ENCODE measurements around the gene BCKDHA. TPM values are rescaled to one million over a fixed set of nuclear protein-coding genes. Genes with fewer than 3 reads are reported as not detected.

The BCKDHA gene
- total RNA-seq, 1 experiment from 2014 or later, result 17.7 TPM

- no peak for TF ChIP-seq SIN3A (IDR thresholded peaks at IDR 0.05; ENCODE audit: low read depth)
- TF ChIP-seq, protein P1, sequence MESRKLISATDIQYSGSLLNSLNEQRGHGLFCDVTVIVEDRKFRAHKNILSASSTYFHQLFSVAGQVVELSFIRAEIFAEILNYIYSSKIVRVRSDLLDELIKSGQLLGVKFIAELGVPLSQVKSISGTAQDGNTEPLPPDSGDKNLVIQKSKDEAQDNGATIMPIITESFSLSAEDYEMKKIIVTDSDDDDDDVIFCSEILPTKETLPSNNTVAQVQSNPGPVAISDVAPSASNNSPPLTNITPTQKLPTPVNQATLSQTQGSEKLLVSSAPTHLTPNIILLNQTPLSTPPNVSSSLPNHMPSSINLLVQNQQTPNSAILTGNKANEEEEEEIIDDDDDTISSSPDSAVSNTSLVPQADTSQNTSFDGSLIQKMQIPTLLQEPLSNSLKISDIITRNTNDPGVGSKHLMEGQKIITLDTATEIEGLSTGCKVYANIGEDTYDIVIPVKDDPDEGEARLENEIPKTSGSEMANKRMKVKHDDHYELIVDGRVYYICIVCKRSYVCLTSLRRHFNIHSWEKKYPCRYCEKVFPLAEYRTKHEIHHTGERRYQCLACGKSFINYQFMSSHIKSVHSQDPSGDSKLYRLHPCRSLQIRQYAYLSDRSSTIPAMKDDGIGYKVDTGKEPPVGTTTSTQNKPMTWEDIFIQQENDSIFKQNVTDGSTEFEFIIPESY (IDR thresholded peaks at IDR 0.05; ENCODE audit: extremely low read depth, insufficient replicate concordance, low read length), result no peak
- no peak for TF ChIP-seq MAX (IDR thresholded peaks at IDR 0.05)
- no peak for TF ChIP-seq CEBPB (IDR thresholded peaks at IDR 0.05; ENCODE audit: low read depth)
- no peak for TF ChIP-seq POLR2A (IDR thresholded peaks at IDR 0.05; ENCODE audit: borderline replicate concordance, extremely low read depth, insufficient read depth, insufficient read length)
- no peak for TF ChIP-seq YY1 (IDR thresholded peaks at IDR 0.05; ENCODE audit: extremely low read depth, insufficient replicate concordance, low read depth, low read length)
- TF ChIP-seq REST (IDR thresholded peaks at IDR 0.05; ENCODE audit: low read depth), result no peak
- no peak for TF ChIP-seq CTCF (IDR thresholded peaks at IDR 0.05 in 2 of 3, conservative IDR thresholded peaks at IDR 0.05 in 1 of 3; ENCODE audit: borderline replicate concordance in 1 of 3, insufficient read depth in 1 of 3, low read depth in 2 of 3, low read length in 2 of 3)
- TF ChIP-seq EGR1 (IDR thresholded peaks at IDR 0.05; ENCODE audit: low read depth), result no peak
- no peak for TF ChIP-seq ATF3 (IDR thresholded peaks at IDR 0.05)
- no peaks in the 10 kb centered on the region for H3K36me3 ChIP-seq (ENCODE audit: control insufficient read depth in 1 of 2, insufficient read depth in 2 of 2, low read length in 2 of 2)
- no peak overlapping the region for H3K27ac ChIP-seq (ENCODE audit: low read depth, low read length)
- no peak overlapping the region for H3K4me2 ChIP-seq (ENCODE audit: low read length)
- ATAC-seq, result no peak
- no peak overlapping the region for H3K4me3 ChIP-seq (replicated peaks in 1 of 2; ENCODE audit: low read depth in 1 of 2, low read length in 2 of 2)
- CTCF ChIA-PET, result interaction anchor here (5.6 kb wide), 1 partner anchor 9 kb away, joined by 54 read pairs; the partner anchor contains the start of gene B9D2
- no peak overlapping the region for H3K9ac ChIP-seq (ENCODE audit: low read length)
- DNase-seq (ENCODE audit: low read depth, low spot score), result no peak
- no TSS peak for BruUV-seq (replicated peaks)
- intact Hi-C loops (cut with micrococcal nuclease), result no loop called here
- peaks cover 8 to 24% of the 10 kb centered on the region in 2 experiments; a peak in 3 of 4 replicates for H3K4me1 ChIP-seq (ENCODE audit: control insufficient read depth in 1 of 2, insufficient read depth in 2 of 2, low read length in 2 of 2)
- H3K27me3 ChIP-seq (ENCODE audit: insufficient read depth, low read length), result no peaks in the 10 kb centered on the region
- no peak overlapping the region for H2AFZ ChIP-seq (ENCODE audit: low read depth, low read length, poor library complexity, severe bottlenecking)
- H3K9me3 ChIP-seq (ENCODE audit: control insufficient read depth in 1 of 2, insufficient read depth in 1 of 2, low read depth in 1 of 2, low read length in 2 of 2), result no peaks in the 10 kb centered on the region
- no peaks in the 10 kb centered on the region for H3K9me2 ChIP-seq (ENCODE audit: insufficient read depth)
- no peaks in the 10 kb centered on the region for H4K20me1 ChIP-seq (ENCODE audit: insufficient read depth)
- peaks cover 25% of the 10 kb centered on the region; the same call in 1 of the 2 replicates for H3K79me2 ChIP-seq (ENCODE audit: insufficient read depth, low read length)
- POLR2A ChIA-PET, result interaction anchor here (1.5 kb wide), 1 partner anchor 8 kb away, joined by 5 read pairs; the partner anchor contains the start of gene B9D2
- RAD21 ChIA-PET (ENCODE audit: low non-redundant PET in 1 of 2, low total read pairs in 2 of 2, uncharacterized antibody in 2 of 2, unreplicated experiment in 2 of 2), result no interaction called here
Observed at GRCh38 chr19:41355802-41356201, 41.8 kb upstream of the BCKDHA start.

Measured in HCT116 (cell line).